ENCODE results near the gene TRMT6.

The TRMT6 gene

GRCh38 chr20:5950271-5951031 is at the start of gene TRMT6, which contains the start of gene MCM8:
TSS of gene TRMT6 (minus strand) at chr20:5950533. CDS start at chr20:5950405, 128 bp downstream.
TSS of gene MCM8 (plus strand) at chr20:5950652. CDS start at chr20:5952016, 1,364 bp downstream.
- peak; percentile 94 to 95 for DNase-seq

GRCh38 chr20:5999783-6000182 is 49.5 kb upstream of the TRMT6 start:
- DNase-seq = no peak

GRCh38 chr20:5996765-5997164 is 46.4 kb upstream of the TRMT6 start:
- DNase-seq = peak; percentile 44 to 69

GRCh38 chr20:5991623-5992441 is 41.5 kb upstream of the TRMT6 start:
- no peak for DNase-seq

GRCh38 chr20:5990946-5991345 is 40.6 kb upstream of the TRMT6 start:
- no peak for DNase-seq

- DNase-seq = no peak
Observed at GRCh38 chr20:5989539-5989938, 39.2 kb upstream of the TRMT6 start.

DNA sequence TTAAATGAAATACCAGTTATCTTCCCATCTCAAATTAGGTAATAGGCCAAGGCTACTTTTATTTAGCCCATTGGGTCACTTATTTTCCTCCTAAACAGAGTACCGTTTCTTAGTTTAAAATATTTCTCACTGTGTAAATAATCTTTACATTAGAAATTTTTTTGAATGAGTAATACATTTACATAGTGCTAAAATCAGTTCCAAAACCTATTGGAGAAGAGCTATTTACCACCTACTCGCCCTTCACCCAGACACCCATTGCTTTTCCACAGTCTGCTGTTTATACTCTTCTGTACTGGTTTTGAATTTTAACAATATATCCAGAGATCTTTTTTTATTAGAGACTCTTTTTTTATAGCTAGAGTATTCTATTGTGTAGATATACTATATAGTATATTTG is 37.0 kb upstream of the TRMT6 start:
- DNase-seq = no peak

DNA sequence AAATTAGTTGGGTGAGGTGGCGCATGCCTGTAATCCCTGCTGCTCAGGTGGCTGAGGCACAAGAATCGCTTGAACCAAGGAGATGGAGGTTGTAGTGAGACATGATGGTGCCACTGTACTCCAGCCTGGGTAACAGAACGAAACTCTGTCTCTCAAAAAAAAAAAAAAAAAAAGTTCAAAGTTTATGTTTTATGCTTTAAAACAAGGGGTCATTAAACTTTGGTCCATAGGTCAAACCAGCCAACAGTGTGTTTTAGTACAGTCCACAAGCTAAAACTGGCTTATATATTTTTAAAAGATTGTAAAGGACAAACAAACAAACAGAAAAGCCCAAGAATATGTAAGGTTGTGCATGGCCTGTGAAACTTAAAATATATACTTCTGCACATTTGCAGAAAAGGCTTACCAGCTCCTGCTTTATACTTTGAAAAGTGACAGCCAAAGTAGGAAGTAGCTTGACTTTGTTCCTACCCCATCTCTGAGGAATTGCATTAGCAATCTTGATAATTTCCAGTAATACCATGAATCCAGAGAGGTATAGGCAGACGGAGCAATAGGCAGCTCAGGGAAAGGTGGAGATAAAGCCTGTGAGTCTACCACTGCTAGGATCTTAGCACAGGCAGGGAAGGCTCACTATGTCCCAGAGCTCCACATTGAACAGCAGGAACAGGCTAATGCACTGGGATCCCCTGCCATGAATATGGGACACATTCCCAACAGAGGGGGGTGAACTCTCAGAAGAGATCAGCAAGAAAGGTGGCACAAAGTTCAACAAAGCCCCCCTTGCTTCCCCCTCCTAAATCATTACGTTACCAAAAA is 30.6 kb upstream of the TRMT6 start:
- no peak for DNase-seq

GRCh38 chr20:5979801-5980200 is 29.5 kb upstream of the TRMT6 start:
- DNase-seq = no peak

DNA sequence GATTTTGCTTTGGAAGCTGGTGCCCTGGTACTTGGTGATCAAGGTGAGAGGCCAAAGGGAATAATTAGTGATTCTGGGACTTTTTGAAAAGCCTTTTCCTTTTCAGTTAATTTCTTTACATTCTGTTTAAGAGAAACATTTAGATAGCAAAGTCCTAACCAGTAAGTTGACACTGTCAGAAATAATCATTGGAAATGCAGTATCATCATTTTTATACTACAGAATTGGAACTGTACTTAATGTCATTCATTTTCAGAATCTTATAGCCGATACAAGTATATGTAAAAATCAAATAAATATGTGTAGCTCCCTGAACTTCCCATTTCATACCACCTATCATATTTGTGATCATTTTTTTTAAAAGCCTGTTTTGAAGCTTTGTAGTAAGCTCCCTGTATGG is 27.6 kb upstream of the TRMT6 start:
- no peak for DNase-seq

- no peak for DNase-seq
Observed at GRCh38 chr20:5977223-5977622, 26.9 kb upstream of the TRMT6 start.

- DNase-seq = no peak
Observed at GRCh38 chr20:5975778-5976177, 25.4 kb upstream of the TRMT6 start.

DNA sequence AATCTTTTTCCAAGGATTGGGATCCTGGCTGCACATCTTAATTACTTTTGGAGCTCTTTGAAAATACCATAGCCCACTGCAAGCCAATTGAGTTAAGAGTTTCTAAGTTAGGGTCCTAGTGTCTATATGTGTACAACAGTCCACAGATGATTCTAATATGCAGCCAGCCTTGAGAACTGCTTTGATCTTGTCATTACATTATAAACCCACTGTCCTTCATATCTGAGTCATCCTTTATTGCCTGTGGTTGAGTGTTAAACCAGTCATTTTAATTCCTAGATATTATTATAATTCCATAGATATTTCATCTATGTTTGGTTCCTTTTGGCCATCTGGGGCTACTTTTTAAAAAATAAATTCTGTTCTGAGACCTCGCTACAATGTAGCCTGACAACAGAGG is 24.2 kb upstream of the TRMT6 start:
- DNase-seq = no peak

DNA sequence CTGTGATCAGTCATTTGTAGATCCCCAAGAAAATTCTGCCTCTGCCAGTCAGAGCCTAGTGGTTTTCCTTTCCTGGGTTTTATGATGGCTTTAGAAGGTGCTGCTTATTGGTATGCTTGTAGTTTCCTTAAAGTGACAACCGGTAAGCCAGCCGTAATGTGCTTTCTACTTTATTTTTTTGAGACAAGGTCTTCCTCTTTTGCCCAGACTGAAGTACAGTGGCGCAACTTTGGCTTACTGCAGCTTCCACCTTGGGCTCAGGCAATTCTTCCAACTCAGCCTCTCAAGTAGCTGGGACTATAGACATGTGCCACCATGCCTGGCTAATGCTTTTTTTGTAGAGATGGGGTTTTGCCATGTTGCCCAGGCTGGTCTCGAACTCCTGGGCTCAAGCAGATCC is 23.6 kb upstream of the TRMT6 start:
- DNase-seq = no peak

DNA sequence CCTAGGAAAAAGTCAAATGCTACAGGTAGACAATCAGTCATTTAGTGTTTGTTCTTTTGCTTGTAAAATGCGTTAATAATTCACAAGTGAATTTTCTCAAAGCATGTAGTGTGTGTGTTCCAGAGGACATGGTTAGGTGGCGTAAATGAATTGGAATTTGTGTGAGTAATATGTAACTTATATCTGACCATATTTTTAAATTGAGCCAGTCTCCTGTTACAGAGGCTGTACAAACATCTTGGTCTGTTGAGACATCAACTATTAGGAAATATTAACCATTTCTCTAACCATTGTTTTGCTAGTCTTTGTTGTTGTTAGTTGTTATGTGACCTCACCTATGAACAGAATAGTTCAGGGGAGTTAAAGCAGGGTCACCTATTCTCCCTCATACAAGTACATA is 22.8 kb upstream of the TRMT6 start:
- no peak for DNase-seq

GRCh38 chr20:5971203-5971602 is 20.9 kb upstream of the TRMT6 start:
- DNase-seq = no peak

- DNase-seq = no peak
Observed at GRCh38 chr20:5970381-5970780, 20.0 kb upstream of the TRMT6 start.

DNA sequence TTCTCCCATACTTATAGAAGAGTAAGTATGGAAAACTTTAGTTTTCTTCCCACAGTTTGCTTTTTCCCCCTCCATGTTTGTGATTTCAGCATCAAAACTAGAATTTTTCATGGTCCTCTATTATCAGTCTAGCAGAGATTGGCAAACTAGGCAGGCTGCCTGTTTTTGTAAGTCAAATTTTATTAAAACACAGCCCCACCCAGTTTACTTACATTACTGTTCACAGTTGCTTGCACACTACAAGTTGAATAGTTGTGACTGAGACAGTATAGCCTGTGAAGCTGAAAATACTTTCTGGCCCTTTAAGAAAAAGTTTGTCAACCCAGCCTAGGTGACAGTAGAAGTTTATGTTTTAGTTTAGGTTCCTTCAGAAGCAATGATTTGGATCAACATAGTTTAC is 19.6 kb upstream of the TRMT6 start:
- no peak for DNase-seq

DNA sequence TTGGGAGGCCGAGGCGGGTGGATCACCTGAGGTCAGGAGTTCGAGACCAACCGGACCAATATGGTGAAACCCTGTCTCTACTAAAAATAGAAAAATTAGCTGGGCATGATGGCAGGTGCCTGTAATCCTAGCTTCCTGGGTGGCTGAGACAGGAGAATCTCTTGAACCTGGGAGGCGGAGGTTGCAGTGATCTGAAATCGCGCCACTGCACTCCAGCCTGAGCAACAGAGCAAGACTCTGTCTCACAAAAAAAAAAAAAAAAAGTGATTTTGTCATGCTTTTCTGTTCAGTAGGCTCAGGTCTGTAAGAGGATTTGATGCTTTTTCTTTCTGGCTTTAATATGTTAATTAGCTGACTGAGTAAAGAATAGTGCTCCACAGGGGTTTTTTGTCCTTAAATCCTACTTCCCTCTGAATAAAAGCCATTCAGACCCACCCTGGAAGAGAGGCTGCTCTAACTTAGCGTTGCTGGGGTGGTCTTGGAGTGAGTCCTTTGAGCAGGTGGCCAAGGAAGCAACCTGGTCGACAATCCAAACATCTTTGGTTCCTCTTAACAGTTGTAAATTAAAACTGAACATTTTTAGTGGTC is 19.1 kb upstream of the TRMT6 start:
- no peak for DNase-seq

GRCh38 chr20:5968462-5968861 is 18.1 kb upstream of the TRMT6 start:
- no peak for DNase-seq

DNA sequence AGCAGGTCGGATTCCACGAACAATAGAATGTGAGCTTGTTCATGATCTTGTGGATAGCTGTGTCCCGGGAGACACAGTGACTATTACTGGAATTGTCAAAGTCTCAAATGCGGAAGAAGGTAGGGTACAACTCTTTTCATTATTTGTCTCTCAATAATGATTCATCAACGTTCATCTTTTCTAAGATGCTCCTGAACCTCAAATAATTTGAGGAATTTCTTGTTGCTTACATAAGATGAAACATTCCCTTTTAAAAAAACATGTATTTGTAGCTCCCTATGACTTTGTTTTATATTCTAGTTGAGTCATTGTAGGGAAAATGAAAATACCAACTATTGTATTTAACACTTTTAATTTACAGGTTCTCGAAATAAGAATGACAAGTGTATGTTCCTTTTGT is 17.1 kb upstream of the TRMT6 start:
- no peak for DNase-seq

DNA sequence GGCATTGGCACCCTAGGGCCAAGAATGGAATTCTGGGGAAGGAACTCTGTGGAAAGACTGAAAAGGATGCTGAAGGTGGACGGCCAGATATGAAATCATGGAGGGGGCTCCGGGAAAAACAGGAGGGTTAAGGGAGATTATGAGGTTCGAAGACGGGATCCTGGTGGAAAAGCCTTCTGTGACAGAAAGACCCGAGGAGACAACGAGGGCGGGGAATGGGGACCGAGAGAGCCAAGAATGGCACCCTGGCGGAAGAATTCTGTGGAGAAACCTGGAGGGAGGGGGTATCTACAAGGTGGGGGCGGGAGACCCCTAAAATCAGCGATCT is 426 bp downstream of the TRMT6 start:
- no peak for DNase-seq

DNA sequence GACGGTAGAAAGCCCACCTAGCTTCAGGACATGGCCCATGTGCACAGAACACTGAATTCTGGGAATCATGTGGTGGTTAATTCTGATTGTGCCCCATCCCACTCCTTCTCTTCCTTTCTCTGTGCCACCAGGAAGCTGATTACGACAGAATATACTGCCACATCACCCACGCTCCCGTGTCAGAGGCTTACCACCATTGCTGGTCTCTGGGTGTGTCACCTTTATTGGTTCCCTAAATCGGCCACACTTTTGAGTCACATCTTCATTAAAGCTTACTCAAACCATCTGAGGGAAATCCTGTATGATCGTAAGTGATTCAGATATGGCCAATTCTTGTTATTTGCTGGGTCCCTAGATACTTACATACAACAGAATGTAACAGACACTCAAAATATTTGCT is 3.1 kb downstream of the TRMT6 start:
- peak; percentile 17 to 69 for DNase-seq
